ENCODE data around the gene BHLHE41.

BHLHE41 gene
- total RNA-seq, result 0 reads per million in 4 donors

- DNase-seq, result no peak
Measured at GRCh38 chr12:26124446-26125399, at the start of gene BHLHE41. Gene BHLHE41 (minus strand): TSS chr12:26125037. CDS start chr12:26124779, 258 bp downstream.

- no peak for DNase-seq
Measured at GRCh38 chr12:26172946-26173552, 48.2 kb upstream of the BHLHE41 start.

DNA sequence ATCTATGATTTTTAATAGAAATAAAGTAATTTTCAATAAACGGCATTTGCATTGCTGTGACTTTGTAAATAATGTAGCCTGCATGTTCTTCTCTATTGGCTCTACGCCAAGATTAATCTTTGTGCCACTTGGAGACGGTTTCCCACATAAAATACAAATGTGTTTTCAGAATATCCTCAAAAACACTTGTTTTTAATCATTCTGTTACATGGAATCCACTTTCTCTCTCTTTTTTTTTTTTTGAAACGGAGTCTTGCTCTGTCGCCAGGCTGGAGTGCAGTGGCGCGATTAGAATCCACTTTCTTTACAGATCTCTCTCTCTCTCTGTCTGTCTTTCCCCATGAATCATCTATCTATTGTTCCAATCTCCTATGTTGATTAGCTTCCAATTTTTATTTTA lies 47.7 kb upstream of the BHLHE41 start:
- no peak for DNase-seq

DNA sequence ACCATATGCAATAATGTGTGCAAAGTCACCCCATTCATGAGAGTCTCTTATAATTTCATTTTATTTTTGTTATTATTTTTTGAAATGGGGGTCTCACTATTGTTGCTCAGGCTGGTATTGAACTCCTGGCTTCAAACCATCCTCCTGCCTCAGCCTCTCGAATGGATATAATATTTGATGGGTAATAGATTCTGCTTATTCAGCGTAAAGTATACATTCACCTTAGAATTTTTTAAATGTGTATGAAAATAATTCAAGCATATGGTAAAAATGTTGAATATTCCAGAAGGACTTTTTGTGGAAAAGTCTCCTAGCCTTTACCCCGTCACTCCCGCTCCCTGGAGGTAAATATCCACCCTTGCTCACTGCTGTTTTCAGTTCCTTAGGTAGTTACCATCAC lies 47.2 kb upstream of the BHLHE41 start:
- DNase-seq, result no peak

- no peak for DNase-seq
Measured at GRCh38 chr12:26164118-26164517, 39.3 kb upstream of the BHLHE41 start.

DNA sequence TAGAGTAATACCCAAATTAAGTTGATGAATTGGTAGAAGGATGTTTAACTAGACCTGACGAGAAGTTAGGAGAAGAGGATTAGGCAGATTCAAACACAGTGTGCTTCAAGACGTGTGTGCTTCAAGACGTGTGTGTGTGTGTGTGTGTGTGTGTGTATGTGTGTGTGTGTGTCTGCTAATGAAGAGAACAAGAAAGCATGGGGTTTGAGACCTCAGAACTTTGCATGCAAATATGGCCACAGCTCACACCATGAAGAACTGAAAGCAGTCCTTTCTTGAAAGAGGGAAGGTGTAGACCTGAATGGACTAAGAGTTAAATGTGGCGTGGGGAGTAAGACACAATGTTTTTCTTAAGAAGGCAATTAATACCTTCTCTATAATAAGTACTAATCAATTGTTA lies 38.1 kb upstream of the BHLHE41 start:
- no peak for DNase-seq

DNA sequence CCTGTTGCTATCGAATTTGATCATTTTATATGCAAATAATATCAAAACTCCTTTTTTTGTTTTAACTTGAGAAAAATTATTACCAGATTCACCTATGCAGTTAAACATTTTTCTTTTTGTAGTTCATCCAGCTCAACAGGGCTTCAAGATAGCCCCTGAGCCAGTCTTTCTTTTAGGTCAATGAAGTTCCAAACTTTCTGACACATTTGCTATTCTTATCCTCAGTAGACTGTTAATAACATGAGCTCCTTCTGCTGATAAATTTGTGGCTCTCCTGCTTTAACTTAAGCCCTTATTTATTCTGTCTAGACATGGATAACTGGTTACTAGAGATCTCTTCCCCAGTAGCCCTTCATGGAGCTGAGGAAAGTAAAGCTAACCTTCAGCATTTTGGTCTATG lies 37.3 kb upstream of the BHLHE41 start:
- DNase-seq, result no peak

GRCh38 chr12:26158078-26158764 lies 33.4 kb upstream of the BHLHE41 start:
- no peak for DNase-seq

DNA sequence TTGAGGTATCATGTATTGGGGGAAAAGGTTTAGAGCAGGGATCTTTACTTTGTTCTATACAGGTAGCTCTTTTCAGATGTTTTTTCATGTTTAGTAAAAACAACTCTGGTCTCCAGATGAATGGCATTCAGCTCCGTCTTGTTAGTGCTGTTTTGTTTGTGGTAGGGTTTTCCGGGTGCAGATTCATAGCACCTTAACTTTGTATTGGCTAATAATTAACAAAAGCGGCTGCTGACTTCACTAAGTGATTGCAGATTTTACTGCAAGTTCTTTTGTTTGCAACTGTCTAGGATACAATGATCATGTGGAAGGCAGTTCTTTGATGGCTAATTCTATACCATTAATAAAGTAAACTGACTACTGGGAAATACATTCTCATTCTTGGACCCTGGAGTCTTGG lies 32.2 kb upstream of the BHLHE41 start:
- DNase-seq, result no peak

- no peak for DNase-seq
Measured at GRCh38 chr12:26156201-26156871, 31.5 kb upstream of the BHLHE41 start.

DNA sequence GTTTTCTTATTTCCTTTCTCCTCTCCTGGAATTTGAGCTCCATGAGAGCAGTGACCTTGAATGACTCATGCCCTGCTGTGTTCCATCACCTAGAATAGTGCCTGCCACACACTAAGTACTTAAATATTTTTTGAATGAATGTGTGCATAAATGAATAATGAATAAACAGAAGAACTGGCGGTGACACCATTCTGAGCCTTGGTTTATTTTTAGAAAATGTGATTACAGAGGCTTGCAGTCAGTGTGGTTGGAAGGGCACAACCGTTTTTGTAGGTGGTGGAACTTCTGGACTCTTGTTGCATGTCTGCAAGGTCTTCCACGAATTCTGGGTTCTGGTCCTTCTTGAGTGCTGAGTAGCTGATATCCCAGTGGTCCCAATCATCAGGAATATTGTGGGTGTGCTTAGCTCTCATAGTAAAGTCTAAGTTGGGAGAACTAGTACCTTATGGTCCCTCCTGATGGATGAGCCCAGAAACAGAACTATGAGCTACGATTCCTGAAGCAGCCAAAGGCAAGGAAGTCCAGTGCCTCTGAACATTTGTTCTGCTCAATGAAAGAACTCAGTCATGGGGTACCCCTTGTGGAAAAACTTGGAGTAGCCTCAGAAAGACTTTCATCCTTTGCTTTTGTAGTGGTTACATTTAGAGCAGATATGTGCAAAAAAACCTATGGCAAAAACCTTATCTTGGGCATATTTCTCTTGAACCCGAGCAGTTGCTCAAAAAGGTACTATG lies 28.8 kb upstream of the BHLHE41 start:
- DNase-seq, result no peak

- no peak for DNase-seq
Measured at GRCh38 chr12:26152507-26153102, 27.8 kb upstream of the BHLHE41 start.

- DNase-seq, result no peak
Measured at GRCh38 chr12:26150736-26151450, 26.1 kb upstream of the BHLHE41 start.

DNA sequence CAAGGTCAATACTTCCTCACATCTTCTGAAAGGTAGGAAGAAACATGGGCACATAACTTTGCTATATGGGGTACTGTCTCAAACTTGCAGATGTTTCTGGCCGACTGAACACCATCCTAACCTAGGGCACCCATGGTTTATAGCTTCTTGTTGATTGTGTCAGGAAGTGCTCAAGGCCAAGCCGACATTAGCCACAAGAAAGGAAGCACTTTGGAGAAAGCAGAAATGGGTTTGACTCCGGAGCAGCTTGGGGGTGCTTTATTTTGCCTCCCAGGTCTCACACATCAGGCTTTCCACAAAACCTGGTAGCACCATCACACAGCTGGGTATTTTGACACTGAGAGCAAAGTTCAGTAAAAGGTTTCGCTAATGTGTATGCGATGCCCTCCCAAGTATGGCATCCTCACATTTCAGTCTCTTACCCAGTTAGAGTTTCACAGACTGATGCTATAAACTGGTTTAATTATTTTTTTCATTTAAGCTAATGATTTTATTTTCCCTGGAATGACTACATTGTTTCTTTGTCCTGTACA lies 25.2 kb upstream of the BHLHE41 start:
- DNase-seq, result no peak

- DNase-seq, result no peak
Measured at GRCh38 chr12:26148291-26148690, 23.5 kb upstream of the BHLHE41 start.

DNA sequence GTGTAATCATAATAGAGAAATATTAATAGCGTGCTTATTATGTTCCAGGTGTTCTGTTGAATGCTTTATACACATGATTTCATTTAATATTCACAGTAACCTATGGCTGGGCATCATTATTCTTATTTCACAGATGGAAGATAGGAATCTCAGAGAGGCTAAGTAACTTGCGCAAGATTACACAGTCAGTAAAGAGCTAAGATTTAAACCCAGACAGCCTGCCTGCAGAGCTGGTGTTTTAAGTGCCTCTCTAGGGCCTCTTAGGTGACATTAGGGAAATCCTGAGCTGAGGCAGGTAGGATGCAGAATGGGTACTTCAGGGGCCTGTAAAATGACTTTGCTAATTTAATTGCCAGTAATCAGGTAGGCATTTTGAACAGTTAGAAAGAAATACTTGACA lies 18.5 kb upstream of the BHLHE41 start:
- no peak for DNase-seq

GRCh38 chr12:26138860-26139259 lies 14.0 kb upstream of the BHLHE41 start:
- no peak for DNase-seq

GRCh38 chr12:26136688-26137087 lies 11.9 kb upstream of the BHLHE41 start:
- no peak for DNase-seq

DNA sequence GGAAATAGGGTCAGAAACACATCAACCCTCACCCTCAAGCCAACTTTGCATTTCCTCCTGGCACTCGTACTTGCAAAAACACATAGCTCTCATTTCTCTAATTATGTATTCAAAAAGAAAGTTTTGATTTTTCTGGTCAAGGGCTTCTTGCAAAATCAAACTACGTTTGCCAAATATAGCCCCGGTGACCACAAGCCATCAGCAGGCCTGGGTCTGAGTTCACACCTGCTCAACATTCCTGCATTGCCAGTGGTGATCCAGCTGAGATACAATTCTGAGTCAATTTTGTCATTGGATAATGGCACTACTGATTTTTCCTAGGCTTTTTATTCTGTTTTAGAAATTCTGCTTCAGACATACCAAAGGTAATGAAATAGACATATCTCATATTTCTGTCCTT lies 10.7 kb upstream of the BHLHE41 start:
- no peak for DNase-seq

DNA sequence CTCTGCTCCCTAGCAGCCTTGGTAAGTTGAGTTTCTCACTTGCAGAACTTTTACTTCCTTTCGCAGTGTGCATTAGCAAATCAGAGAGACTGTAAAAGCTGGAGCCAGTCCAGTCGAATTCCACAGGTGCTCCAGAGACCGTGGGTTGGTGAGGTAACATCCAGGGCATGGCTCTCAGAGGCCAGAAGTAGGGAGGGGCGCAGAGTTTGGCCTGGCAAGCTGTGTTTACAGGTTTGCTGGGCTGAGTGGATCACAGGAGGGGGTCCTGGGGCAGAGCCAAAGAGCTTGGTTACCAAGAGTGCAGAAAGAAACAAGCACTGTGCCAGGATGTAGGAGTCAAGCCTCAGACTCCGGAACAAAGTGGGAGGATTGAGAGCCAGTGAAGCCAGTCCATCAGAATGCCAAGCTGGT lies 10.2 kb upstream of the BHLHE41 start:
- no peak for DNase-seq

DNA sequence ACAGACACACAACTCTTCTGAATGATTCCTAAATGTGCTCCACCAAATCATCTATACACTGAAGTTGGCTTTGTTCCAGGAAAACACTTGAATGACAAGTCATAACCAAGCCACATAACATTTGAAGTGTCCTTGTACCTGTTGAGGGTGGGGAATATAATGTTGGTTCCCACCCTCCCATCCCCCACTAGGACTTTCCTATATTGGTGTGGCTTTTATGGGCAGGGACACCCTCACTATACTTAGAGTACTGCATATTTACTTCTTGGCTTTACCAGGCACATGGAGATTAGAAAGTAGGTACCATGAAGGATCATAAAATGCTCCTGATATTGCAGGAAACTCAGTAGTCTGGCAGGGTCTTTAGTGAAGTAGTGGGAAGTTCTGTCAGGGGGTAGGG lies 9.7 kb upstream of the BHLHE41 start:
- no peak for DNase-seq
